ENCODE data around the gene AXL. TPM values are rescaled to one million over a fixed set of nuclear protein-coding genes. Genes with fewer than 3 reads are reported as not detected.
"Not testable (repeated sequence)": the region's sequence is repeated elsewhere in the genome, so short reads cannot be mapped to it uniquely, and the experiment has no call there.

The AXL gene
- total RNA-seq, 2 experiments from 2014 or later = 0.36 to 0.50 TPM

DNA sequence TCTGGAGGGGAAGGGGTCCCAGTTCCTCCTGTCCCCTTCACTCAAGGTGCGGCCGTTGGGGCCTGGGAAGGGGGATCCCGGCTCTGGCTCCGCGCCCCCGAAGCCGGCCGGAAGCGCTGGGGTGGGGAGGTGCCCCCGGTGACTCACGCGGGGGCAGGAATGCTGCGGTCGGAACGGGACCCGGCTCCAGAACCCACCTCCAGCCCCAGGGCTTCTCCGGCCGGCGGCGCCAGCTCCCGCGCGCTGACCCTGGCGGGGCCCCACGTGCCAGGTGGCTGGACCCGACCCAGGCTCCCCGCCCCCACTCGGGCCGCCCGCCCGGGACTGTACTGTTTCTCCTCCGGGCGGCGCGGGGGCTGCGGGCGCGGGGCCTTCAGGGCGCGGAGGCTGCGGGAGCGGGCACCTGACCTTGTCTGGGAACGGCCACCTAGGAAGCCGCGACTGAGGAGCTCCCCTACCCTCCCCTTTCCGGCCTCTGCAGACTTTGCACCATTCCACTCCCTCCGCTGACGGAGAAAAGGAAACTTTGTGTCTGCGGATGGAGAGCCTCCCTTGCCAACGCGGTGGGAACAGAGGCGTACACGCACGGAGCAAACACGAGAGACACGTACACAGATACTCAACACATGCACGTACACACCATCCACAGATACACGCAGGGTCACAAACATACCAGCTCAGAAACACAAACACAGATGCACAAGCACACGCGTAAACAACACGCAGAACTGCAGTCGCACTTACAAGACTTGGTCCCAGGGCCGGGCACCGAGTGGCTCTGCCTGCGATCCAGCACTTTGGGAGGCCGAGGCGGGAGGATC, 7.2 kb downstream of the AXL start:
- intact Hi-C loops (cut with micrococcal nuclease) = loop anchor here (5.0 kb wide), 1 partner anchor 36 kb away; the partner anchor contains the start of gene HNRNPUL1
- POLR2A ChIA-PET = interaction anchor here (0.9 to 1.2 kb wide), 3 partner anchors 36 to 38 kb away, joined by 3 to 6 read pairs (median 3); no protein-coding TSS in a partner anchor

DNA sequence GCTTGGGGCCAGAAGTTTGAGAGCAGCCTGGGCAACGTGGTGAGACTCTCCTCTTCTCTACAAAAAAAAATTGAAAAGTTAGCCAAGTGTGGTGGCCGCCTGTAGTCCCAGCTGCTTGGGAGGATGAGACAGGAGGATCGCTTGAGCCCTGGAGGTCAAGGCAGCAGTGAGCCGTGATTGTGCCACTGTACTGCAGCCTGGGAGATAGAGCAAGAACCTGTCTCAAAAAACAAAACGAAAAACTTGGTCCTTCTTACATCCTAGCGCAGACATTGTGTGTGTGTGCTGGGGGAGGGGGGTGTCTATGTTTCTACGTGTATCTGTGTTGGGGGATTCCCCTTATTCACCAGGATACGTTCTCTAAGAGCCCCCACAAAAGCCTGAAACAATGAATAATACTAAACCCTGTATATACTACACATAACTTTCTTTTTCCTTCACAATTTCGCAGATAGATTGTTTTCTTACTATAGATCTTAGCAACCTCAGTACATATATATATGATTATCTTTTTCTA, 7.9 kb downstream of the AXL start:
- peak; percentile 61 for DNase-seq
- peaks cover 13% of the 10 kb centered on the region for H3K27me3 Mint-ChIP-seq
- peaks cover 32% of the 10 kb centered on the region for H3K4me1 Mint-ChIP-seq (ENCODE audit: low read depth)
- H3K36me3 Mint-ChIP-seq (ENCODE audit: low read depth) = no peaks in the 10 kb centered on the region
- H3K9me3 Mint-ChIP-seq = no peaks in the 10 kb centered on the region
- H3K27ac Mint-ChIP-seq = peak overlapping the region; percentile 84
- peak overlapping the region; percentile 71 for H3K4me3 Mint-ChIP-seq
- ChIA-PET POLR2A (interaction anchor here (0.8 to 1.2 kb wide), 4 partner anchors 36 to 41 kb away, joined by 3 to 6 read pairs (median 3); no protein-coding TSS in a partner anchor), CTCF (no interaction called here)
- peak; percentile 52 for ATAC-seq
- TF ChIP-seq, protein P1, sequence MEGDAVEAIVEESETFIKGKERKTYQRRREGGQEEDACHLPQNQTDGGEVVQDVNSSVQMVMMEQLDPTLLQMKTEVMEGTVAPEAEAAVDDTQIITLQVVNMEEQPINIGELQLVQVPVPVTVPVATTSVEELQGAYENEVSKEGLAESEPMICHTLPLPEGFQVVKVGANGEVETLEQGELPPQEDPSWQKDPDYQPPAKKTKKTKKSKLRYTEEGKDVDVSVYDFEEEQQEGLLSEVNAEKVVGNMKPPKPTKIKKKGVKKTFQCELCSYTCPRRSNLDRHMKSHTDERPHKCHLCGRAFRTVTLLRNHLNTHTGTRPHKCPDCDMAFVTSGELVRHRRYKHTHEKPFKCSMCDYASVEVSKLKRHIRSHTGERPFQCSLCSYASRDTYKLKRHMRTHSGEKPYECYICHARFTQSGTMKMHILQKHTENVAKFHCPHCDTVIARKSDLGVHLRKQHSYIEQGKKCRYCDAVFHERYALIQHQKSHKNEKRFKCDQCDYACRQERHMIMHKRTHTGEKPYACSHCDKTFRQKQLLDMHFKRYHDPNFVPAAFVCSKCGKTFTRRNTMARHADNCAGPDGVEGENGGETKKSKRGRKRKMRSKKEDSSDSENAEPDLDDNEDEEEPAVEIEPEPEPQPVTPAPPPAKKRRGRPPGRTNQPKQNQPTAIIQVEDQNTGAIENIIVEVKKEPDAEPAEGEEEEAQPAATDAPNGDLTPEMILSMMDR (IDR thresholded peaks at IDR 0.05) = no peak
- intact Hi-C loops (cut with micrococcal nuclease) = loop anchor here (5.0 kb wide), 1 partner anchor 35 kb away; the partner anchor contains the start of gene HNRNPUL1

More for the DNA sequence above, 7.2 kb downstream of the AXL start:
- TF ChIP-seq, protein P1 (IDR thresholded peaks at IDR 0.05) = no peak
- Mint-ChIP-seq H3K27ac (peak overlapping the region; percentile 91), H3K4me1 (ENCODE audit: low read depth) (peaks cover 32% of the 10 kb centered on the region), H3K36me3 (ENCODE audit: low read depth) (no peaks in the 10 kb centered on the region), H3K4me3 (peak overlapping the region; percentile 71), H3K27me3 (peaks cover 14% of the 10 kb centered on the region), H3K9me3 (no peaks in the 10 kb centered on the region)
- CTCF ChIA-PET = no interaction called here
- DNase-seq = peak; percentile 54
- ATAC-seq = peak; percentile 25

DNA sequence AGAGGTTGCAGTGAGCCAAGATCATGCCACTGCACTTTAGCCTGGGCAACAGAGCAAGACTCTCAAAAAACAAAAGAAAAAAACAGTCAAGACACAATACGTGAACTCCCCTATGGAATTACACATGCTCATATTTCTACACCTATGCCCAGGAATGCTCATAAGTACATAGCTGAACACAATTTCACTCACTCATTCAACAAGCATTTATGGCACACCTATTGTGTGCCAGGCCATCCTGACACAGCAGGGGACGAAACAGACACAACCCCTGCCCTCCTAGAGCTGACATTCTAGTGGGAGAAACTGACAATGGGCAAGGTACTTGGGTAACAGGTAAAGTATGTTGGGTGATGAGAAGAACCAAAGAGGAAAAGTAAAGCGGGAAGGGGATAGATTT, 9.5 kb downstream of the AXL start:
- ATAC-seq = no peak
- H3K4me3 Mint-ChIP-seq = no peak overlapping the region
- peaks cover 32% of the 10 kb centered on the region for H3K4me1 Mint-ChIP-seq (ENCODE audit: low read depth)
- H3K9me3 Mint-ChIP-seq = no peaks in the 10 kb centered on the region
- H3K36me3 Mint-ChIP-seq (ENCODE audit: low read depth) = no peaks in the 10 kb centered on the region
- TF ChIP-seq, protein P1 (IDR thresholded peaks at IDR 0.05) = no peak
- intact Hi-C loops (cut with micrococcal nuclease) = loop anchor here (5.0 kb wide), 1 partner anchor 34 kb away; the partner anchor contains the start of gene HNRNPUL1
- ChIA-PET CTCF (no interaction called here), POLR2A (no interaction called here)
- no peak overlapping the region for H3K27ac Mint-ChIP-seq
- peaks cover 9% of the 10 kb centered on the region for H3K27me3 Mint-ChIP-seq
- no peak for DNase-seq

- DNase-seq; H3K4me3 Mint-ChIP-seq; POLR2A ChIA-PET; H3K9me3 Mint-ChIP-seq; H3K36me3 Mint-ChIP-seq (ENCODE audit: low read depth); H3K27me3 Mint-ChIP-seq; ATAC-seq; CTCF ChIA-PET; H3K27ac Mint-ChIP-seq: not testable (repeated sequence)
- intact Hi-C loops (cut with micrococcal nuclease) = loop anchor here (5.0 kb wide), 1 partner anchor 33 kb away; the partner anchor contains the start of gene HNRNPUL1
- H3K4me1 Mint-ChIP-seq (ENCODE audit: low read depth) = peaks cover 24% of the 10 kb centered on the region
Observed at GRCh38 chr19:41229338-41229737, 10.3 kb downstream of the AXL start.

DNA sequence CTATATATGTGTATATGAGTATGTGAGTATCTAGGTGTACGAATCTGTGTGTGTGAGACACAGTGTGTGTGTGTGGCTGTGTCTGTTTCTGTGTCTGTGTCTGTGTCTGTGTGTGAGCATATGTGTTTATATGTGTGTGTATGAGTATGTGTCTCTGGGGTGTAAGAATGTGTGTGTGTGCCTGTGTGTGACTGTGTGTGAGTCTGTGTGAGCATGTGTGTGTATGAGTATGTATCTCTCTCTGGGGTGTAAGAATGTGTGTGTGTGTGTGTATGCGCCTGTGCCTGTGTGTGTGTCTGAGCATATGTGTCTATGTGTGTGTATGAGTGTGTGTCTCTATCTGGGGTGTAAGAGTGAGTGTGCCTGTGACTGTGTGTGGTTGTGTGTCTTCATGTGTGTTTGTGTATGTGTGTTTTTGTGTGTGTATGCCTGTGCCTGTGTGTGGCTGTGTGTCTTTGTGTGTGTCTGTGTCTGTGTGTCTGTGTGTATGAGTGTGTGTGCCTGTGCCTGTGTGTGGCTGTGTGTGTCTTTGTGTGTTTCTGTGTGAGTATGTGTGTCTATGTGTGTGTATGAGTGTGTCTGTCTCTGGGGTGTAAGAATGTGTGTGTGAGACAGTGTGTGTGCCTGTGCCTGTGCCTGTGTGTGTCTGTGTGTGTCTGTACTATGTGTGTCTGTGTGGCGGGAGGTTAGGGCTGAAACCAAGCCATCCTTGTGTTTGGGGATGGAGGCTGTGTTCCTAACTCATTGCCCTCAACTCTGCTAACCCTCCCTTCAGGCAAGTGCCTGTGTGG, 11.2 kb downstream of the AXL start:
- H3K36me3 Mint-ChIP-seq (ENCODE audit: low read depth) = no peaks in the 10 kb centered on the region
- H3K9me3 Mint-ChIP-seq = no peaks in the 10 kb centered on the region
- DNase-seq (no peak), ATAC-seq (no peak)
- H3K4me1 Mint-ChIP-seq (ENCODE audit: low read depth) = peaks cover 19% of the 10 kb centered on the region
- TF ChIP-seq, protein P1 (IDR thresholded peaks at IDR 0.05) = no peak
- ChIA-PET POLR2A (no interaction called here), CTCF (no interaction called here)
- H3K27ac Mint-ChIP-seq = no peak overlapping the region
- no peak overlapping the region for H3K4me3 Mint-ChIP-seq
- intact Hi-C loops (cut with micrococcal nuclease) = no loop called here
- peaks cover 9% of the 10 kb centered on the region for H3K27me3 Mint-ChIP-seq

Data from activated CD8-positive, alpha-beta T cell treated with anti-CD3 and anti-CD28 coated beads for 36 hours (primary cell).